Mesenchymal stem cell (in vitro differentiated cells and primary cell): Measurements from ENCODE around the gene JAG2.

ENCODE experiments used
- DNase-seq: peaks from one replicate; pipeline ENCODE4 v3.0.0-alpha.2; 2013
- H2AFZ ChIP-seq: one replicate; pipeline ENCODE4 v1.6.1; 2013; ENCODE audit warnings: low read depth, mild to moderate bottlenecking, control low read depth, inconsistent platforms, low read length, moderate library complexity
- H2AK5ac ChIP-seq: 2 replicates; pipeline ENCODE4 v1.6.1; 2013; ENCODE audit warnings: low read length, moderate library complexity, mild to moderate bottlenecking, inconsistent platforms; ENCODE audit not compliant: severe bottlenecking
- H2BK120ac ChIP-seq: one replicate; pipeline ENCODE4 v1.6.1; 2013; ENCODE audit warnings: low read depth, mild to moderate bottlenecking, inconsistent platforms, low read length, moderate library complexity
- H2BK12ac ChIP-seq, 2 experiments: one replicate each; pipeline ENCODE4 v1.6.1; 2013; ENCODE audit warnings: inconsistent platforms in 2 of 2, low read length in 2 of 2, mild to moderate bottlenecking in 2 of 2, moderate library complexity in 2 of 2, control low read depth in 1 of 2
- H2BK15ac ChIP-seq: one replicate; pipeline ENCODE4 v1.6.1; 2013; ENCODE audit warnings: mild to moderate bottlenecking, low read depth, inconsistent platforms; ENCODE audit not compliant: poor library complexity, severe bottlenecking
- H2BK5ac ChIP-seq: 2 replicates; pipeline ENCODE4 v1.6.1; 2013; ENCODE audit warnings: low read depth, mild to moderate bottlenecking, low read length, control low read depth, inconsistent platforms; ENCODE audit not compliant: poor library complexity, severe bottlenecking
- H3K14ac ChIP-seq, 2 experiments: one replicate each; pipeline ENCODE4 v1.6.1; 2013; ENCODE audit warnings: inconsistent platforms in 2 of 2, low read length in 2 of 2, control low read depth in 1 of 2, mild to moderate bottlenecking in 1 of 2, moderate library complexity in 1 of 2
- H3K18ac ChIP-seq, 2 experiments: one replicate each; pipeline ENCODE4 v1.6.1; 2013; ENCODE audit warnings: inconsistent platforms in 2 of 2, low read length in 2 of 2, control low read depth in 1 of 2, low read depth in 1 of 2, mild to moderate bottlenecking in 1 of 2
- H3K23ac ChIP-seq, 2 experiments: one replicate each; pipeline ENCODE4 v1.6.1; 2013; ENCODE audit warnings: inconsistent platforms in 2 of 2, low read length in 2 of 2, mild to moderate bottlenecking in 2 of 2, moderate library complexity in 2 of 2, control low read depth in 1 of 2
- H3K27ac ChIP-seq: 2 replicates; pipeline ENCODE4 v1.5.1; 2013; ENCODE audit warnings: mild to moderate bottlenecking, moderate library complexity, low read length, control low read depth, inconsistent platforms; ENCODE audit not compliant: poor library complexity, severe bottlenecking
- H3K27me3 ChIP-seq, 2 experiments: 2 replicates each; pipeline versions ENCODE4 v1.6.1 to v1.7.0; 2013; ENCODE audit warnings: low read length in 2 of 2, mild to moderate bottlenecking in 2 of 2, moderate library complexity in 2 of 2, control low read depth in 1 of 2, inconsistent platforms in 1 of 2; ENCODE audit not compliant: control insufficient read depth in 1 of 2, insufficient read depth in 1 of 2
- H3K36me3 ChIP-seq, 2 experiments: 2 replicates each; pipeline versions ENCODE4 v1.6.1 to v1.7.0; 2013; ENCODE audit warnings: low read length in 2 of 2, control low read depth in 1 of 2, inconsistent platforms in 1 of 2, low read depth in 1 of 2, mild to moderate bottlenecking in 1 of 2; ENCODE audit not compliant: insufficient read depth in 2 of 2, control insufficient read depth in 1 of 2
- H3K4ac ChIP-seq, 2 experiments: one replicate each; pipeline ENCODE4 v1.6.1; 2013; ENCODE audit warnings: inconsistent platforms in 2 of 2, low read length in 2 of 2, mild to moderate bottlenecking in 2 of 2, moderate library complexity in 2 of 2, control low read depth in 1 of 2, low read depth in 1 of 2
- H3K4me1 ChIP-seq: 2 replicates; pipeline ENCODE4 v1.6.1; 2013; ENCODE audit warnings: low read depth, low read length, control low read depth; ENCODE audit not compliant: control insufficient read depth, insufficient read depth
- H3K4me2 ChIP-seq: 2 replicates; pipeline ENCODE4 v1.6.1; 2013; ENCODE audit warnings: low read length, mild to moderate bottlenecking, inconsistent platforms; ENCODE audit not compliant: poor library complexity, severe bottlenecking
- H3K4me3 ChIP-seq, 2 experiments: 2 replicates each; pipeline versions ENCODE4 v1.5.1 to v1.7.0; 2013; ENCODE audit warnings: low read length in 2 of 2, mild to moderate bottlenecking in 2 of 2, control low read depth in 1 of 2, low read depth in 1 of 2; ENCODE audit not compliant: insufficient read depth in 1 of 2
- H3K79me1 ChIP-seq: replicated peaks from 2 replicates; pipeline ENCODE4 v1.6.1; 2013; ENCODE audit warnings: mild to moderate bottlenecking, control low read depth, low read length, inconsistent platforms; ENCODE audit not compliant: poor library complexity, severe bottlenecking
- H3K9ac ChIP-seq: 2 replicates; pipeline ENCODE4 v1.7.0; 2013; ENCODE audit warnings: mild to moderate bottlenecking, low read length, moderate library complexity
- H3K9me3 ChIP-seq: 2 replicates; pipeline ENCODE4 v1.7.0; 2013; ENCODE audit warnings: mild to moderate bottlenecking, low read length; ENCODE audit not compliant: control insufficient read depth
- H4K8ac ChIP-seq: one replicate; pipeline ENCODE4 v1.6.1; 2013; ENCODE audit warnings: inconsistent platforms, mild to moderate bottlenecking, low read length, moderate library complexity
- H4K91ac ChIP-seq: one replicate; pipeline ENCODE4 v1.6.1; 2013; ENCODE audit warnings: mild to moderate bottlenecking, low read length, inconsistent platforms
- WGBS: methylation state at CpG from one replicate; pipeline ENCODE4 v1.1.7; 2013; ENCODE audit warnings: mixed read lengths; 5-methylcytosine and 5-hydroxymethylcytosine counted together

Gene JAG2

GRCh38 chr14:105177082-105177481, 8.5 kb upstream of the JAG2 start:
- H2BK5ac ChIP-seq = no peak overlapping the region
- H3K14ac ChIP-seq = peak overlapping the region in 1 of 2 experiments; percentile 67
- DNase-seq = no peak
- no peak overlapping the region for H2AK5ac ChIP-seq
- peaks cover 25% of the 10 kb centered on the region for H3K4me1 ChIP-seq
- no peak overlapping the region for H3K27ac ChIP-seq
- 79% methylated on average over 11 of the region's 11 CpGs for WGBS
- no peak overlapping the region for H2BK12ac ChIP-seq
- H2BK15ac ChIP-seq = no peak overlapping the region
- no peaks in the 10 kb centered on the region for H3K79me1 ChIP-seq
- H3K4me2 ChIP-seq = no peak overlapping the region
- no peak overlapping the region for H2AFZ ChIP-seq
- H3K36me3 ChIP-seq = peaks cover 0 to 8% of the 10 kb centered on the region in 2 experiments
- H4K91ac ChIP-seq = no peak overlapping the region
- no peak overlapping the region for H3K4me3 ChIP-seq
- peaks cover 10 to 25% of the 10 kb centered on the region in 2 experiments for H3K27me3 ChIP-seq
- H3K9ac ChIP-seq = no peak overlapping the region
- no peak overlapping the region for H3K18ac ChIP-seq
- no peak overlapping the region for H3K4ac ChIP-seq
- no peaks in the 10 kb centered on the region for H3K9me3 ChIP-seq
- H2BK120ac ChIP-seq = no peak overlapping the region
- H3K23ac ChIP-seq = peak overlapping the region in 1 of 2 experiments; percentile 41
- no peak overlapping the region for H4K8ac ChIP-seq

- Histone ChIP-seq H3K4ac (no peak overlapping the region), H3K4me2 (no peak overlapping the region), H4K91ac (no peak overlapping the region), H2BK15ac (peak overlapping the region; percentile 26), H3K9me3 (no peaks in the 10 kb centered on the region), H3K4me3 (no peak overlapping the region), H3K18ac (no peak overlapping the region), H3K9ac (no peak overlapping the region), H3K79me1 (no peaks in the 10 kb centered on the region), H3K14ac (no peak overlapping the region), H3K23ac (no peak overlapping the region), H4K8ac (no peak overlapping the region), H2BK5ac (no peak overlapping the region), H2AFZ (no peak overlapping the region), H2BK12ac (no peak overlapping the region), H2BK120ac (no peak overlapping the region), H3K4me1 (peaks cover 22% of the 10 kb centered on the region), H3K27ac (no peak overlapping the region), H3K36me3 (peaks cover 0 to 8% of the 10 kb centered on the region in 2 experiments), H3K27me3 (peaks cover 9 to 26% of the 10 kb centered on the region in 2 experiments), H2AK5ac (no peak overlapping the region)
- no peak for DNase-seq
- 86% methylated on average over 15 of the region's 15 CpGs for WGBS
Observed at GRCh38 chr14:105176513-105176912, 7.9 kb upstream of the JAG2 start.

- Histone ChIP-seq H3K14ac (no peak overlapping the region), H3K36me3 (peaks cover 0 to 8% of the 10 kb centered on the region in 2 experiments), H4K91ac (no peak overlapping the region), H2BK120ac (no peak overlapping the region), H2BK12ac (no peak overlapping the region), H3K4ac (no peak overlapping the region), H3K27ac (no peak overlapping the region), H3K23ac (no peak overlapping the region), H2BK15ac (no peak overlapping the region), H2AFZ (no peak overlapping the region), H3K9ac (no peak overlapping the region), H3K4me3 (no peak overlapping the region), H3K18ac (no peak overlapping the region), H3K79me1 (no peaks in the 10 kb centered on the region), H2BK5ac (no peak overlapping the region), H3K27me3 (peaks cover 27 to 39% of the 10 kb centered on the region in 2 experiments), H2AK5ac (no peak overlapping the region), H4K8ac (no peak overlapping the region), H3K4me2 (no peak overlapping the region), H3K9me3 (no peaks in the 10 kb centered on the region), H3K4me1 (peaks cover 23% of the 10 kb centered on the region)
- no peak for DNase-seq
- WGBS = 84% methylated on average over 30 of the region's 32 CpGs
Observed at GRCh38 chr14:105173901-105174894, 5.6 kb upstream of the JAG2 start.

- Histone ChIP-seq H2BK5ac (no peak overlapping the region), H3K18ac (no peak overlapping the region), H2BK15ac (peak overlapping the region; percentile 2), H3K14ac (no peak overlapping the region), H3K27me3 (peaks cover 29 to 39% of the 10 kb centered on the region in 2 experiments), H3K4ac (no peak overlapping the region), H3K79me1 (no peaks in the 10 kb centered on the region), H3K9ac (no peak overlapping the region), H3K4me1 (peaks cover 28% of the 10 kb centered on the region), H3K23ac (no peak overlapping the region), H2BK12ac (no peak overlapping the region), H3K27ac (no peak overlapping the region), H3K4me3 (no peak overlapping the region), H3K36me3 (peaks cover 0 to 5% of the 10 kb centered on the region in 2 experiments), H2AFZ (no peak overlapping the region), H3K4me2 (no peak overlapping the region), H3K9me3 (no peaks in the 10 kb centered on the region), H2AK5ac (no peak overlapping the region), H4K91ac (no peak overlapping the region), H4K8ac (no peak overlapping the region), H2BK120ac (no peak overlapping the region)
- WGBS = 90% methylated on average over 13 of the region's 13 CpGs
- DNase-seq = no peak
Observed at GRCh38 chr14:105173145-105173544, 4.6 kb upstream of the JAG2 start.
